HCT116 (cell line): Measurements from ENCODE around the gene CTDSPL2. TPM values are rescaled to one million over a fixed set of nuclear protein-coding genes. Genes with fewer than 3 reads are reported as not detected.

Experiments
- ATAC-seq: fragments of 200-7000 bp; cut with Tn5 transposase; 2 replicates; pipeline ENCODE4 v1.9.1; 2020; ENCODE audit warnings: mild to moderate bottlenecking, moderate library complexity
- BruUV-seq: library from RNA; stranded (reverse); fragments of 400-500 nt; replicated peaks from 2 replicates; lab custom pipeline; 2021; lab: Mats Ljungman, UMichigan
- CTCF ChIA-PET: fragments of 300-600 bp; sonication (Branson Sonifier 250); formaldehyde crosslinking; loops from one replicate; lab custom pipeline; 2021; ENCODE audit warnings: antibody characterized with exemption; lab: Charles Lee
- POLR2A ChIA-PET: fragments of 300-600, 350-600 bp; sonication (Branson Sonifier 250); formaldehyde crosslinking; loops from one replicate; lab custom pipeline; 2021; ENCODE audit warnings: antibody characterized with exemption; lab: Charles Lee
- RAD21 ChIA-PET, 2 experiments: fragments of 300-600 bp; sonication (Branson Sonifier 250); formaldehyde crosslinking; loops; one replicate each; lab custom pipeline; 2023; ENCODE audit warnings: low total read pairs in 2 of 2; ENCODE audit not compliant: uncharacterized antibody in 2 of 2, unreplicated experiment in 2 of 2, low non-redundant PET in 1 of 2; lab: Charles Lee
- DNase-seq: peaks from one replicate; pipeline ENCODE4 v3.0.0-alpha.2; 2010; ENCODE audit warnings: low read depth, low spot score
- H2AFZ ChIP-seq: fragments of 200-600 bp; shearing (Covaris generic), sonication (generic); 2 replicates; pipeline ENCODE4 v1.6.1; 2017; ENCODE audit warnings: low read depth, mixed run types, mixed read lengths, antibody characterized with exemption, low read length; ENCODE audit not compliant: poor library complexity, severe bottlenecking
- H3K27ac ChIP-seq: 2 replicates; pipeline ENCODE4 v1.5.1; 2012; ENCODE audit warnings: low read depth, low read length
- H3K27me3 ChIP-seq: fragments of 200-600 bp; sonication (generic); 2 replicates; pipeline ENCODE4 v1.6.1; 2016; ENCODE audit warnings: mixed run types, low read length, mixed read lengths; ENCODE audit not compliant: insufficient read depth
- H3K36me3 ChIP-seq, 2 experiments: fragments of 200-500 bp in 1 of 2; fragments of 200-600 bp in 1 of 2; sonication (Bioruptor generic) in 1 of 2; sonication (generic) in 1 of 2; 2 replicates each; pipeline versions ENCODE4 v1.5.1 to v1.6.1; 2014 to 2016; ENCODE audit warnings: low read length in 2 of 2, inconsistent platforms in 1 of 2, mixed read lengths in 1 of 2, mixed run types in 1 of 2; ENCODE audit not compliant: insufficient read depth in 2 of 2, control insufficient read depth in 1 of 2
- H3K4me1 ChIP-seq, 2 experiments: fragments of 200-600 bp in 1 of 2; sonication (generic) in 1 of 2; 2 replicates each; pipeline versions ENCODE4 v1.5.1 to v1.6.1; 2012 to 2017; ENCODE audit warnings: low read length in 2 of 2, inconsistent platforms in 1 of 2, mild to moderate bottlenecking in 1 of 2, mixed read lengths in 1 of 2, mixed run types in 1 of 2, moderate library complexity in 1 of 2; ENCODE audit not compliant: insufficient read depth in 2 of 2, control insufficient read depth in 1 of 2
- H3K4me2 ChIP-seq: fragments of 200-600 bp; sonication (generic); 2 replicates; pipeline ENCODE4 v1.6.1; 2017; ENCODE audit warnings: mixed run types, low read length, mixed read lengths
- H3K4me3 ChIP-seq, 2 experiments: fragments of 200-600 bp in 1 of 2; sonication (generic) in 1 of 2; replicated peaks in 1 of 2; 2 replicates each; pipeline ENCODE4 v1.5.1; 2011 to 2016; ENCODE audit warnings: low read length in 2 of 2, control low read depth in 1 of 2, low read depth in 1 of 2, mild to moderate bottlenecking in 1 of 2, mixed read lengths in 1 of 2, mixed run types in 1 of 2
- H3K79me2 ChIP-seq: fragments of 200-600 bp; sonication (generic); 2 replicates; pipeline ENCODE4 v1.6.1; 2017; ENCODE audit warnings: mild to moderate bottlenecking, mixed run types, low read length, moderate library complexity, mixed read lengths; ENCODE audit not compliant: insufficient read depth
- H3K9ac ChIP-seq: fragments of 200-600 bp; sonication (generic); 2 replicates; pipeline ENCODE4 v1.6.1; 2016; ENCODE audit warnings: low read length, mixed read lengths
- H3K9me2 ChIP-seq: fragments of 200-600 bp; sonication (generic), shearing (Covaris generic); 2 replicates; pipeline ENCODE4 v1.6.1; 2017; ENCODE audit warnings: mixed run types, mild to moderate bottlenecking, moderate library complexity; ENCODE audit not compliant: insufficient read depth
- H3K9me3 ChIP-seq, 2 experiments: fragments of 200-500 bp in 1 of 2; fragments of 200-600 bp in 1 of 2; sonication (Bioruptor generic) in 1 of 2; sonication (generic) in 1 of 2; 2 replicates each; pipeline ENCODE4 v1.6.1; 2014 to 2017; ENCODE audit warnings: low read length in 2 of 2, mixed read lengths in 2 of 2, inconsistent platforms in 1 of 2, low read depth in 1 of 2, mild to moderate bottlenecking in 1 of 2, mixed run types in 1 of 2, moderate library complexity in 1 of 2; ENCODE audit not compliant: control insufficient read depth in 1 of 2, insufficient read depth in 1 of 2
- H4K20me1 ChIP-seq: fragments of 200-600 bp; sonication (generic), shearing (Covaris generic); 2 replicates; pipeline ENCODE4 v1.6.1; 2017; ENCODE audit warnings: mixed run types, mild to moderate bottlenecking, moderate library complexity; ENCODE audit not compliant: insufficient read depth
- CBX3 ChIP-seq: IDR thresholded peaks from 2 replicates; pipeline ENCODE4 v1.6.1; 2012; ENCODE audit warnings: low read depth
- CEBPB ChIP-seq: IDR thresholded peaks from 2 replicates; pipeline ENCODE4 v1.6.1; 2012; ENCODE audit warnings: low read depth
- CTCF ChIP-seq, 3 experiments: fragments of 200-600 bp in 1 of 3; sonication (generic) in 1 of 3; IDR thresholded peaks in 2 of 3; conservative IDR thresholded peaks in 1 of 3; 2 replicates each; pipeline ENCODE4 v1.5.1; 2012 to 2017; ENCODE audit warnings: low read depth in 2 of 3, low read length in 2 of 3, antibody characterized with exemption in 1 of 3, borderline replicate concordance in 1 of 3, control low read depth in 1 of 3, mild to moderate bottlenecking in 1 of 3, mixed read lengths in 1 of 3, mixed run types in 1 of 3, moderate library complexity in 1 of 3; ENCODE audit not compliant: insufficient read depth in 1 of 3
- EGR1 ChIP-seq: IDR thresholded peaks from 2 replicates; pipeline ENCODE4 v1.6.1; 2012; ENCODE audit warnings: low read depth
- ELF1 ChIP-seq: IDR thresholded peaks from 2 replicates; pipeline ENCODE4 v1.6.1; 2012; ENCODE audit warnings: low read depth, borderline replicate concordance
- EZH2 ChIP-seq: fragments of 200-600 bp; sonication (generic); IDR thresholded peaks from 2 replicates; pipeline ENCODE4 v1.6.1; 2017; ENCODE audit warnings: antibody characterized with exemption, mixed run types
- FOSL1 ChIP-seq: IDR thresholded peaks from 2 replicates; pipeline ENCODE4 v1.6.1; 2012; ENCODE audit warnings: low read depth
- POLR2A ChIP-seq: IDR thresholded peaks from 2 replicates; pipeline ENCODE4 v1.7.0; 2011; ENCODE audit warnings: borderline replicate concordance; ENCODE audit not compliant: insufficient read depth, insufficient read length; ENCODE audit errors: extremely low read depth
- POLR2AphosphoS5 ChIP-seq: IDR thresholded peaks from 2 replicates; pipeline ENCODE4 v1.6.1; 2011; ENCODE audit warnings: mild to moderate bottlenecking, low read depth, low read length, moderate library complexity
- SP1 ChIP-seq: IDR thresholded peaks from 2 replicates; pipeline ENCODE4 v1.6.1; 2012; ENCODE audit warnings: low read depth
- SRF ChIP-seq: IDR thresholded peaks from 2 replicates; pipeline ENCODE4 v1.6.1; 2012; ENCODE audit warnings: low read depth
- YY1 ChIP-seq: IDR thresholded peaks from 2 replicates; pipeline ENCODE4 v1.6.1; 2011; ENCODE audit warnings: low read length, low read depth, moderate library complexity, mild to moderate bottlenecking; ENCODE audit not compliant: insufficient replicate concordance; ENCODE audit errors: extremely low read depth
- ZBTB33 ChIP-seq: IDR thresholded peaks from 2 replicates; pipeline ENCODE4 v1.6.1; 2011; ENCODE audit warnings: mild to moderate bottlenecking, low read length, moderate library complexity; ENCODE audit not compliant: insufficient replicate concordance; ENCODE audit errors: extremely low read depth
- ZNF274 ChIP-seq: fragments of 200-500 bp; sonication (Bioruptor generic); IDR thresholded peaks from 2 replicates; pipeline ENCODE4 v1.6.1; 2014; ENCODE audit warnings: mild to moderate bottlenecking, low read depth, low read length, inconsistent platforms
- intact Hi-C: fragments of 100-400 bp; cut with micrococcal nuclease; formaldehyde crosslinking; loops from 2 replicates; pipeline ENCODE4 v1.10.0; 2022
- total RNA-seq: library from RNA; stranded (reverse); gene quantifications from one replicate; pipeline ENCODE4 v1.2.1, GENCODE V29; 2021; ENCODE audit not compliant: unreplicated experiment
- TF ChIP-seq, protein P1 (sequence below): IDR thresholded peaks from 2 replicates; pipeline ENCODE4 v1.6.1; 2012; ENCODE audit warnings: low read depth
- TF ChIP-seq, protein P2 (sequence below): IDR thresholded peaks from 2 replicates; pipeline ENCODE4 v1.6.1; 2012

The CTDSPL2 gene
- total RNA-seq, 1 experiment from 2014 or later, result 56.0 TPM

DNA sequence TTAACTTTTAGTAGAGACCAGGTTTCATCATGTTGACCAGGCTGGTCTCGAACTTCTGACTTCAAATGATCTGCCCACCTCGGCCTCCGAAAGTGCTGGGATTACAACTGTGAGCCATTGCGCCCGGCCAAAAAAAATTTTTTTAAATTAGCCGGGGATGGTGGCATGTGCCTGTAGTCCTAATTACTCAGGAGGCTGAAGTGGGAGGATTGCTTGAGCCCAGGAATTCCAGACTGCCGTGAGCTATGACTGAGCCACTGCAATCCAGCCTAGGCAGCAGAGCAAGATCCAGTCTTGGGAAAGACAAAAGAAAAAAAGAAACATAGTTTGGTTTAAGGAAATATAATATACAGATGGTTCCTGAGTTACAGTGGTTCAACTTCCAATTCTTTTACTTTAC, 64.6 kb downstream of the CTDSPL2 start:
- H3K79me2 ChIP-seq, result peaks cover 66% of the 10 kb centered on the region
- no peaks in the 10 kb centered on the region for H3K9me3 ChIP-seq
- POLR2A ChIA-PET, result no interaction called here
- no peaks in the 10 kb centered on the region for H3K9me2 ChIP-seq
- H3K4me3 ChIP-seq, result no peak overlapping the region
- no peak for TF ChIP-seq CTCF (IDR thresholded peaks at IDR 0.05 in 2 of 3, conservative IDR thresholded peaks at IDR 0.05 in 1 of 3; ENCODE audit: borderline replicate concordance in 1 of 3, insufficient read depth in 1 of 3, low read depth in 2 of 3, low read length in 2 of 3)
- TF ChIP-seq CBX3, result no peak
- TF ChIP-seq ELF1, result no peak
- no peak for TF ChIP-seq SRF
- no peak for TF ChIP-seq EZH2
- TF ChIP-seq POLR2AphosphoS5, result no peak
- no peak for TF ChIP-seq EGR1
- TF ChIP-seq ZBTB33, result no peak
- no peak for TF ChIP-seq SP1
- TF ChIP-seq, protein P1, sequence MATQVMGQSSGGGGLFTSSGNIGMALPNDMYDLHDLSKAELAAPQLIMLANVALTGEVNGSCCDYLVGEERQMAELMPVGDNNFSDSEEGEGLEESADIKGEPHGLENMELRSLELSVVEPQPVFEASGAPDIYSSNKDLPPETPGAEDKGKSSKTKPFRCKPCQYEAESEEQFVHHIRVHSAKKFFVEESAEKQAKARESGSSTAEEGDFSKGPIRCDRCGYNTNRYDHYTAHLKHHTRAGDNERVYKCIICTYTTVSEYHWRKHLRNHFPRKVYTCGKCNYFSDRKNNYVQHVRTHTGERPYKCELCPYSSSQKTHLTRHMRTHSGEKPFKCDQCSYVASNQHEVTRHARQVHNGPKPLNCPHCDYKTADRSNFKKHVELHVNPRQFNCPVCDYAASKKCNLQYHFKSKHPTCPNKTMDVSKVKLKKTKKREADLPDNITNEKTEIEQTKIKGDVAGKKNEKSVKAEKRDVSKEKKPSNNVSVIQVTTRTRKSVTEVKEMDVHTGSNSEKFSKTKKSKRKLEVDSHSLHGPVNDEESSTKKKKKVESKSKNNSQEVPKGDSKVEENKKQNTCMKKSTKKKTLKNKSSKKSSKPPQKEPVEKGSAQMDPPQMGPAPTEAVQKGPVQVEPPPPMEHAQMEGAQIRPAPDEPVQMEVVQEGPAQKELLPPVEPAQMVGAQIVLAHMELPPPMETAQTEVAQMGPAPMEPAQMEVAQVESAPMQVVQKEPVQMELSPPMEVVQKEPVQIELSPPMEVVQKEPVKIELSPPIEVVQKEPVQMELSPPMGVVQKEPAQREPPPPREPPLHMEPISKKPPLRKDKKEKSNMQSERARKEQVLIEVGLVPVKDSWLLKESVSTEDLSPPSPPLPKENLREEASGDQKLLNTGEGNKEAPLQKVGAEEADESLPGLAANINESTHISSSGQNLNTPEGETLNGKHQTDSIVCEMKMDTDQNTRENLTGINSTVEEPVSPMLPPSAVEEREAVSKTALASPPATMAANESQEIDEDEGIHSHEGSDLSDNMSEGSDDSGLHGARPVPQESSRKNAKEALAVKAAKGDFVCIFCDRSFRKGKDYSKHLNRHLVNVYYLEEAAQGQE, result no peak
- no peak for TF ChIP-seq ZNF274
- no peak for TF ChIP-seq YY1
- TF ChIP-seq POLR2A, result no peak
- TF ChIP-seq, protein P2, sequence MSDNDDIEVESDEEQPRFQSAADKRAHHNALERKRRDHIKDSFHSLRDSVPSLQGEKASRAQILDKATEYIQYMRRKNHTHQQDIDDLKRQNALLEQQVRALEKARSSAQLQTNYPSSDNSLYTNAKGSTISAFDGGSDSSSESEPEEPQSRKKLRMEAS, result no peak
- TF ChIP-seq FOSL1, result no peak
- no peak for TF ChIP-seq CEBPB
- intact Hi-C loops, result no loop called here
- DNase-seq (no peak), ATAC-seq (no peak)
- no TSS peak for BruUV-seq
- H3K36me3 ChIP-seq, result peaks cover 16 to 24% of the 10 kb centered on the region in 2 experiments
- H3K27ac ChIP-seq, result no peak overlapping the region
- no peak overlapping the region for H3K9ac ChIP-seq
- H3K4me1 ChIP-seq, result peaks cover 20 to 31% of the 10 kb centered on the region in 2 experiments
- H3K27me3 ChIP-seq, result no peaks in the 10 kb centered on the region
- peaks cover 13% of the 10 kb centered on the region for H4K20me1 ChIP-seq
- CTCF ChIA-PET, result interaction anchor here (4.4 kb wide), 1 partner anchor 9 kb away, joined by 28 read pairs; no protein-coding TSS in a partner anchor
- H2AFZ ChIP-seq, result no peak overlapping the region
- no peak overlapping the region for H3K4me2 ChIP-seq
- RAD21 ChIA-PET, result no interaction called here
